Measurements from ENCODE around the gene KRTAP29-1.

The KRTAP29-1 gene

DNA sequence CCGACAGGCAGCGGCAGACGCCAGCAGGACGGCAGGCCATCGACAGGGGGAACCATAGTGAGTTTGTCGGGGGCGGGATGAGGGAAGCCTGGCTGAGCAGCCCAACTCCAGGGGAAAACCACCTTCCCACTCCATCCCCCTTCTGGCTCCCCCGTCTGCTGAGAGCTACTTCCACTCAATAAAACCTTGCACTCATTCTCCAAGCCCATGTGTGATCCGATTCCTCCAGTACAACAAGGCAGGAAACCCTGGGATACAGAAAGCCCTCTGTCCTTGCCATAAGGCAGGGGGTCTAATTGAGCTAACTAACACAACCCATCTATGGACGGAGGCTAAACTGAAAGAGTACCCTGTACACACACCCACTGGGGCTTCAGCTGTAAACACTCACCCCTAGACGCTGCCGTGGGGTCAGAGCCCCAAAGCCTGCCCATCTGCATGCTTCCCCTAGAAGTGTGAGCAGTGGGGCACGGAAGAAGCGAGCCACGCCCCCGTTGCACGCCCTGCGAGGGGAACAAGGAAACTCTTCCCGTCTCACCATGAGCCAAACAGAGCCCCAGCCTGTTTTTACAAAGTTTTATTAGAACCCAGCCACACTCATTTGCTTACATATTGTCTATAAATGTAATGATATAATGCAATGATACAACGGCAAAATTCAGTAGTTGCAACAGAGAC lies 4.1 kb downstream of the KRTAP29-1 start:
- Histone ChIP-seq H3K27ac (no peak overlapping the region), H3K27me3 (replicated peaks) (no peaks in the 10 kb centered on the region), H3K36me3 (replicated peaks) (no peaks in the 10 kb centered on the region), H3K4me3 (ENCODE audit: low read depth, low read length) (no peak overlapping the region)
- no peak for DNase-seq
- TF ChIP-seq, protein P1, sequence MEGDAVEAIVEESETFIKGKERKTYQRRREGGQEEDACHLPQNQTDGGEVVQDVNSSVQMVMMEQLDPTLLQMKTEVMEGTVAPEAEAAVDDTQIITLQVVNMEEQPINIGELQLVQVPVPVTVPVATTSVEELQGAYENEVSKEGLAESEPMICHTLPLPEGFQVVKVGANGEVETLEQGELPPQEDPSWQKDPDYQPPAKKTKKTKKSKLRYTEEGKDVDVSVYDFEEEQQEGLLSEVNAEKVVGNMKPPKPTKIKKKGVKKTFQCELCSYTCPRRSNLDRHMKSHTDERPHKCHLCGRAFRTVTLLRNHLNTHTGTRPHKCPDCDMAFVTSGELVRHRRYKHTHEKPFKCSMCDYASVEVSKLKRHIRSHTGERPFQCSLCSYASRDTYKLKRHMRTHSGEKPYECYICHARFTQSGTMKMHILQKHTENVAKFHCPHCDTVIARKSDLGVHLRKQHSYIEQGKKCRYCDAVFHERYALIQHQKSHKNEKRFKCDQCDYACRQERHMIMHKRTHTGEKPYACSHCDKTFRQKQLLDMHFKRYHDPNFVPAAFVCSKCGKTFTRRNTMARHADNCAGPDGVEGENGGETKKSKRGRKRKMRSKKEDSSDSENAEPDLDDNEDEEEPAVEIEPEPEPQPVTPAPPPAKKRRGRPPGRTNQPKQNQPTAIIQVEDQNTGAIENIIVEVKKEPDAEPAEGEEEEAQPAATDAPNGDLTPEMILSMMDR (IDR thresholded peaks at IDR 0.05; ENCODE audit: low read depth, low read length, missing control alignments) = no peak
- in situ Hi-C loops (cut with HindIII; ENCODE audit: low pct_ligation_motif_present, low sequenced_read_pairs) = no loop called here

DNA sequence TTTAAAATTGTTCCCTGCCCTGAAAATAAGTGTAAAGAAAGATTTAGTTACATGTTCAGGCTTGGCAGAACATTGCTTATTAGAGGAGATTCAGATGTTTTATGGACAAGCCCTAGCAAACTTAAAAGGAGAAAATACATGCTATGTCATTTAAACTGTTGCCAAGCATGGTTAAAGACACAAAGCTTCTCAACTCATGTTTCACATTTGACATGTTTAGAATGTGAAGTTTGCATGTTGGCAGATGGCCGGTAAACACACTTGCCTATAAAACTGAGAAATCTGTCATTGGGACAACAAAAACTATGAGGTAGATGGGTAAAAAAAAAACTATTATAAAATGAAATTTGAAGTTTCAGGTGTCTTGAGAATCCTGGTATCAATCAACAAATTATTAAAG lies 5.8 kb downstream of the KRTAP29-1 start:
- Histone ChIP-seq H3K4me3 (ENCODE audit: low read depth, low read length) (no peak overlapping the region), H3K27me3 (replicated peaks) (no peaks in the 10 kb centered on the region), H3K27ac (no peak overlapping the region), H3K36me3 (replicated peaks) (no peaks in the 10 kb centered on the region)
- no peak for DNase-seq
- in situ Hi-C loops (cut with HindIII; ENCODE audit: low pct_ligation_motif_present, low sequenced_read_pairs) = no loop called here
- TF ChIP-seq, protein P1 (IDR thresholded peaks at IDR 0.05; ENCODE audit: low read depth, low read length, missing control alignments) = no peak

- no peak for DNase-seq
- H3K36me3 ChIP-seq (replicated peaks) = no peaks in the 10 kb centered on the region
- H3K27me3 ChIP-seq (replicated peaks) = no peaks in the 10 kb centered on the region
- in situ Hi-C loops (cut with HindIII; ENCODE audit: low pct_ligation_motif_present, low sequenced_read_pairs) = no loop called here
- no peak overlapping the region for H3K4me3 ChIP-seq (ENCODE audit: low read depth, low read length)
- TF ChIP-seq, protein P1 (IDR thresholded peaks at IDR 0.05; ENCODE audit: low read depth, low read length, missing control alignments) = no peak
- H3K27ac ChIP-seq = no peak overlapping the region
These were observed 8.6 kb downstream of the KRTAP29-1 start for GRCh38 chr17:41294016-41294415.

DNA sequence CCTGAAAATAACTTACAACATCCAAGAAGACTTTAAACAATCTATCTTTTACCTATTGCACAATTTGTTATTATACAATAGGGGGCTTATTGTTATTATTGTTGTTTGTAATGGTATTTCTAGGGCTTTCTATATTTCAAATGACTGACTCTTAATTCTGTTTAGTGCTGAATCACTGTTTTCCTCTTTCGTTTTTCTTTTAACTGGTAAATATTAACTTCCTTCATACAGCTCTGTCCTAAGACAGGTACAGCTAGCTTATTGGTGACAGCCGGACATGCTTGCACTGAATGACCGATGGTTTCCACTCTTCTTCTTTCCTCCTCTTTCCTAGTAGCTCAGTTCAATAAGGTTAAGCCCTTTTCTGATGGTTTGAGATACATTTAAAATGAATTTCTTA lies 15.6 kb downstream of the KRTAP29-1 start:
- DNase-seq = no peak
- TF ChIP-seq, protein P1 (IDR thresholded peaks at IDR 0.05; ENCODE audit: low read depth, low read length, missing control alignments) = no peak
- in situ Hi-C loops (cut with HindIII; ENCODE audit: low pct_ligation_motif_present, low sequenced_read_pairs) = no loop called here
- no peaks in the 10 kb centered on the region for H3K27me3 ChIP-seq (replicated peaks)
- H3K36me3 ChIP-seq (replicated peaks) = no peaks in the 10 kb centered on the region
- H3K27ac ChIP-seq = no peak overlapping the region
- H3K4me3 ChIP-seq (ENCODE audit: low read depth, low read length) = no peak overlapping the region

- TF ChIP-seq, protein P1 (IDR thresholded peaks at IDR 0.05; ENCODE audit: low read depth, low read length, missing control alignments) = no peak
- no peak for DNase-seq
- in situ Hi-C loops (cut with HindIII; ENCODE audit: low pct_ligation_motif_present, low sequenced_read_pairs) = no loop called here
These were observed 18.1 kb downstream of the KRTAP29-1 start for GRCh38 chr17:41284546-41284945.

DNA sequence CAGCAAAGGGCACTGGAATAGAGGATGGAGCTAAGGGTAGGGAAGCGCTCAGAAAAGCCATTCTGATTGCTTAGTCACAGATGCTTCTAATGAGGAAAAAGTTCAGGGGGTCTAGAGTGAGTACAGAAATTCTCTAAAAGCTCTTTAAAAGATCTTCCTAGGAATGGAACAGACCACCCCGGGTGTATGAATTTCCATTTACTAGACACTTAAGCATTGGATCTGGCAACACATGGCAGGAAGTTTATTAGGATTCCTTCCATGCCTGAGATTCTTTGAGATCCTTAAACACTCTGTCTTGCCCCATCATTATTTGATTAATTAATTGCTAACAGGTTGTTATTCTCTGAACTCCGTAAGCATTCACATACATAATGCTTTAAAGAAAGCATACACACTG lies 18.6 kb downstream of the KRTAP29-1 start:
- DNase-seq = no peak
- H3K27ac ChIP-seq = no peak overlapping the region
- in situ Hi-C loops (cut with HindIII; ENCODE audit: low pct_ligation_motif_present, low sequenced_read_pairs) = no loop called here
- no peaks in the 10 kb centered on the region for H3K36me3 ChIP-seq (replicated peaks)
- H3K4me3 ChIP-seq (ENCODE audit: low read depth, low read length) = no peak overlapping the region
- TF ChIP-seq, protein P1 (IDR thresholded peaks at IDR 0.05; ENCODE audit: low read depth, low read length, missing control alignments) = no peak
- no peaks in the 10 kb centered on the region for H3K27me3 ChIP-seq (replicated peaks)

More at GRCh38 chr17:41284546-41284945, 18.1 kb downstream of the KRTAP29-1 start:
- no peak overlapping the region for H3K27ac ChIP-seq
- no peak overlapping the region for H3K4me3 ChIP-seq (ENCODE audit: low read depth, low read length)
- no peaks in the 10 kb centered on the region for H3K36me3 ChIP-seq (replicated peaks)
- H3K27me3 ChIP-seq (replicated peaks) = no peaks in the 10 kb centered on the region

Measured in brain microvascular endothelial cell (primary cell).